Right forelimb (tissue), 1 donor: ENCODE results near the gene ABCD3.

ENCODE experiments used
- DNase-seq: peaks from one replicate; pipeline ENCODE4 v3.0.0-alpha.2; 2018

Gene ABCD3

DNA sequence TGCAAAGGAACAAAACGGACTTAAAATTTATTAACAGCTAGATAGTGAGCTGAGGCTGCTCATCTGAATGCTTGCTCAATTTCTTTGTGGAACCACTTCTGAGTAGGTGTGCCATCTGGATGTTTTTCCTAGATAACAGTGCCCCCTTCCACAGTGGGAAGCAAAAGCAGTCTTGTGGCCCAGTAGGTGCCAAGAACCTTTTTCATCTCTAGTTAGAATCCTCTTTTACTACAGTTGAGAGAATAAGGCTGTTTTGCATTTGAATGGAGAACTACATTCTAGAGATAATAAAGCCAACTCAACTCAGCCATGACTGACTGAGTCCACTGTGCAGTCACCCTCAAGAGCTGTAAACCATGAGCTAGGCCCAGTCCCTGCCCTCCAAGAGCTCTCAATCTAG lies 110.1 kb downstream of the ABCD3 start:
- no peak for DNase-seq

DNA sequence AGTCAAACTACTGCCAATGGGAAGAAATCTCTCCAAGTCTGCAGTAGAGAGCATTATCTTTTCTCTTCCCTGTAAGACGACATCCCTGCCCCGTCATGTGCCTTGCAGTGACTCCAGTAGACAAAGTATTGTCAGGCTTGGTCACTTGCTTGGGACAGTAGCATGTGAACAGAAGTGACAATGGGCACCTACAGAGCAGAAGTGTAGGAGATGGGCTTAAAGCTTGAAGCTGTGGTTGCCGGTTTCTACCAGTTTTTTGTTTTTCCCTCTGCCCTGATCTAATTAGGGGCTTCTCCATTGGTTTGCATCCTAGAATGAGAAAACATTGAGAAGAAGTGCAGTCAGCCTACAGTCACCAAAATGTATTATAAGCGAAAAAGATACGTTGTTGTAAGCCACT lies 110.6 kb downstream of the ABCD3 start:
- no peak for DNase-seq

DNA sequence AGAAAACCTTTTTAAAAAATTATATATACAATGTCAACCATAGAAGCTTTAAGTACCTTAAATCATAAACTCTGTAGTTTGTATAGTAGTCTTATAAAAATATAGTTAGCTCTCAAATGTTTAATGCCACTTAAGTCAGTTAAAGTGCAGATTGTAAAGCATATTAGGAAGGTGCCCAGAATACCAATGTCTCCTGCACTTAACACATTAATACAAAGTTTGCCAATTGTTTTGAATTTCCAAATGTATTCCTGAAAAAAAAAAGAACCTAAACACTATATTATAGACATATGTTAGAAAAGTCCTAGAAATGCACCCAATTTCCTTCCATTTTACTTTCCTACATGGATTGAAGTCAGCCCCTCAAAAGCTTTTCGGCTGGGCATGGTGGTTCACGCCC lies 111.2 kb downstream of the ABCD3 start:
- no peak for DNase-seq

DNA sequence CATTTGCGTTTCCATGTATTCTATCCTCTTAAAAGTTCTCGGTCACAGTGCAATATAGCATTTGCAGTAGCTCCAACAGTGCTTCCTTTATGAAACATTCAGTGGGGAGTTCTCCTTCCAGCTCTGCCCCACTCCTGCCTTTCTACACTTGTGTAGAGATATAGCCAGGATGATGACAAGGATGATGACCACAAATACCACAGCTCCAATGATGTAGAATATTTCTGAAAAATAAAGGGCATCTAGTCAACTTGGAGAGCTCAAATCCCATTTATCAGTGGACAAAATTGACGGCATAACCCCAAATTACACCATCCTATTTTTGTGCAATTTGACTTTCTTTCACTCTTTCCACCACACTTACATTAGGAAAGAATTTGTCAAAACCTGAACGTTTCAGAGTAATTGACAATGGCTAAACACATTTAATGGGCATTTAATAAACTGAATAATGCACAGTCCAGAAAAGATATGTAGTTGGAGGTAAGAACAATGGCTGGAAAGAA lies 112.2 kb downstream of the ABCD3 start:
- no peak for DNase-seq

DNA sequence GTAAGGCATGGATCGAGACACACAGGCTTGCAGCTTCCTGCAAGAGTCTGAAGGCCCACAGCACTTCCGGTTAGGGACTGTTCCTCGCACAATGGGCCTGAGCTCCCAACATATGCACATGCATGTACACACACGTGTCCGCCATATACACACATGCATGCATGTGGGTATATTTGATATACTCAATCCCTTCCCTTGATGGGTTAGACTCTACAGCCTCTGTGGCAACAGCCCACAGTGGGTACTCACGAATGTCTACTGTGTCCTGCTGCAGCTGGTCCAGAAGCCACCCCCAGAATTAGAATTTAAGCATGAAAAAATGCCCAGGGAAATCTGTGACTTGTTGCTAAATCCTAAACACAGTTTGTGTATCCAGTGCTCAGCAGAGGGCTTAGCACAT lies 113.5 kb downstream of the ABCD3 start:
- no peak for DNase-seq

DNA sequence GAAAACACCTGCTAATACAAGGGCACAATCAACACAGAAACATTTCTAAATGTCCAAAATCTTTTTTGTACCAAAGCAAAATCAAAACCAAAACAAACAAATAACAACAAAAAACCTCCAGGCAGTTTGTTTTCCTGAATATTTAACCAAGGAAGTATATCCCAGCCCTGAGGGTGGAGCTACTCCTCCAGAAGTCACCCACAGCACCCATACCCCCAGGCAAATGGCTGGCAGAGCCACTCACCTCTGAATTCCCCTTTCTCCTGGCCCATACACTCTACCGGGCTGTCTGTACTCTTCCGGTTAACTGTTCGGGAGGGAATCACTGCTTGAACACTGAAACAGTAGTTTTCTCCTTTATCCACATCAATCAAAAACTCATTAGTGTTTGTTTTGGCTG lies 113.9 kb downstream of the ABCD3 start:
- DNase-seq = no peak

DNA sequence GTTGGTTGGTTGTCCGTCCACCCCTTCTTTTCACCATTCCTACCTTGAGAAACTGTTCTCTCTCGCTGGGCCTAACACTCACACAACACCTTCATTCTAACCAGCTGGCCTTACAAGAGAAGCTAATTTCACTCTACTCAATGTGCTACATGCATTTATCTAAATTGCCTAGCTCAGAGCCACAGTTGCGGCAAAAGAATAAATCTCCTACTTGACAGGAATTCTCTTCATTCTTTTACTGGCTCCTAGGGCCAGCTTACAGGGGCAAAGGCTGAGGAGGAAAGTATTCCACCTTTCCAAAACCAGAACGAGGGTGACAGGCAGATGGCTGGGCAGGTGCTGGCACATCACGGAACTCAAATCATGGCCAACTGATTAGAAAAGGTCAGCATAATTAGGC lies 116.9 kb downstream of the ABCD3 start:
- DNase-seq = no peak

DNA sequence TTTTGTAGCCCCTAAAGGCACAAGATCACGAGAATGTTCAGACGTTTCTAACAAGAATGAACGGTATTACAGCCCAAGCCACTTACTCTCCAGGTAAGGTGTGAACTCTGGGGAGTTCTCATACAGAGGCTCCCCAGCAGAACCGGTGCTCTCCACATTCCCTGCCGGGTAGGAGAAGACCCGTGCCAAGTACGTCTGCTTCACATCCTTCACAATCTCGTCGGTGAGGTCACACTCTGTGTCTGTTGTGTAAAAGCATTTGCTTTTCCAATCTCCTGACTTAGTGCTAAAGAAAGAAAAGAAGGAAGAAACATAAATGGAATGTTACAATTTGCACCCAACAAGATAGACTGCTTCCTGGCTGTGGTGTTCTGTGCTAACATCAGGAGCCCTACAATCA lies 117.7 kb downstream of the ABCD3 start:
- no peak for DNase-seq

DNA sequence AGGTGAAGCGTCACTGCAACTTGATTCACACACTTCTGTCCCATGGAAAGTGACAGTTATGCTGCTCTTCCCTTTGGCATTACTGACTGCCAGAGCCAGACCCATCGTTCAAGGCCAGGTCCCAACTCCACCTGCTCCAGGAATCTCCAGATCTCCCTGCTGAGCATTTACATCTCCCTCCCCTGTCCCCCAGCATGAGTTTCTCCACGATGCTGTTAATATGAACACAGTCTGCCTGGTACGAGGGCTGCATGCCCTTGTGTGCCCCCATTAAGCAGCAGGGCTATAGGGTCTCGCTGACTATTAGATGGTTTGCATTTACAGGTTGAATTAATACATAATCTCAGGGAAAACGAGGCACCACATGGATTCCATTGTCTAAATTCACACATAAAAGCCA lies 119.1 kb downstream of the ABCD3 start:
- DNase-seq = no peak

DNA sequence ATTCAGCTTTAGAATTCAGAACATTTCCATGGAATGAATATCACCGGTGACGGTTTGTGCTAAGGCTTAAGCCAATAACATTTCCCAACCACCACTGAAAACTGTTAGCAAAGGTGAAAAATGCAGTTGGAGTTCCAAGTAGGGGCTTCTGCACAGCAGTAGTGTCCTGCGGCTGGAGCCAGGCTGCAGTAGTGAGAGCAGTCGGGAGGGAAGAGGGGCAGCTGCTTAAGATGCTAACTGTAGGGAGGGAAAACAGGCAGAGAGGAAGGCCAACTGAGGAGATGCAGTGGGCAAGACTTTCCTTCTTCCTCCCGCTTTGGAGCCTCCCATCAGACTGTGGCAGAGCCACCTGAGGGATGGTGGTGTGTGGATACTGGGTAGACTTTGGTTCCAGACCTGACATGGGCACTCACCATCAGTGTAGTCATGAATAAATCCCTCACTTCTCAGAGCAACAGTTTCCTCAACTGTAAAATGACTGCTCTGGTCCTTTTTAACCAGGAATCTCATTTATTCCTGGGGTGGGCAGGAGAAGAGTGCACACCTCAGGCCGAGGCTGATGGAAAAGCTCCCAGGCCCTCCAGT lies 120.1 kb downstream of the ABCD3 start:
- no peak for DNase-seq

DNA sequence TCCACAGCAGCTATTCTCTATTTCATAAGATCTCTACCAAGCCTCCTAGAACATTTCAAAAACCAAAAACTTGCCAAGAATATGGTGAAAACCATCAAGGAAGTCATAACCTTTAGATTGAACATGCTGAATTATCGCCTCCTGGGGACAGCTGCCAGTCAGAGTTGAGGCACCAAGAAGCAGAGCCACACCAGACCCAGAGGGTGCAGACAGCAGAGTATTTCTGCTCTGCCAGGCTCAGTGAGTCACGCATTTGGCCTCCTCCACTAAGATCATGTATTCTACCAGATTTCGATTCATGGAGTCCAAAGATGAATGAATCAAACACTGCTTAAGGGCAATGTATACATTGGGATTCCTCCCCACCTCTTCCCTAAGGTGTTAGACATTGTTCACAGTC lies 121.3 kb downstream of the ABCD3 start:
- DNase-seq = no peak

DNA sequence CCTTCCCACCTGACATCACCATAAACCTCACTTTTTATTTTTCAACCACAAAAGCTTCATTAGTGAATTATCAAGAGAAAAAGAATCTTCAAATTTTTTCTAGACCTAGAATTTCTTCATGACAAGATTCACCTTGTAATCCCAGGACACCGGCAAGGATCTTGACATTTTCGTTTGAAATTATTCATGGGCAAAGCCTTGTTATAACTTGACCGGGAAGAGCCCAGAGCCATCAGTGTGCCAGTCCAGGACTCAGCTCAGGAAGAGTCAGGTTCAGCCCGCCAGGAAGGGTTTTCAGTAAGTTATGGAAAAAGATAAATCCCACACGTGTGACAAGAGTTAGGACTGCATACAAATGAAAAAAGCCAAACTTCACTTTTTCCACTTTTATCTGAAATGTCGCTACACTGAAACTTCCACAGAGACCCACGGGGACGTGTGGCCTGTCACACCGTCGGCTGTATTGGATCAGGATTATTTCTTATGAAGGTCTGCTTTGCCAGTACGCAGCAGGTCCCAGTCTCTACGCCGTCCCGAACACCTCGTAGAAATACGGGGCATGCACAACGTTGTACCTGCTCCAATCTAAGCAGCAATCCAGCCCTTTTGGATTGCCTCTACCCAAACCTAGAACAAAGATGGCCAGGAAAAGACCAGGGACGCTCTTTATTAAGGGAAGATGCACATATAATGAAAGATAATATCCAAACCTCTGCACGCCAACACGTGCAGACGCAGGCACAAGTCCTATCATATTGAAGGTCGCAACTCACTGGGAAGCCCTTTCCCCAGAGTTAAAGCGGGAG lies 122.5 kb downstream of the ABCD3 start:
- DNase-seq = no peak

DNA sequence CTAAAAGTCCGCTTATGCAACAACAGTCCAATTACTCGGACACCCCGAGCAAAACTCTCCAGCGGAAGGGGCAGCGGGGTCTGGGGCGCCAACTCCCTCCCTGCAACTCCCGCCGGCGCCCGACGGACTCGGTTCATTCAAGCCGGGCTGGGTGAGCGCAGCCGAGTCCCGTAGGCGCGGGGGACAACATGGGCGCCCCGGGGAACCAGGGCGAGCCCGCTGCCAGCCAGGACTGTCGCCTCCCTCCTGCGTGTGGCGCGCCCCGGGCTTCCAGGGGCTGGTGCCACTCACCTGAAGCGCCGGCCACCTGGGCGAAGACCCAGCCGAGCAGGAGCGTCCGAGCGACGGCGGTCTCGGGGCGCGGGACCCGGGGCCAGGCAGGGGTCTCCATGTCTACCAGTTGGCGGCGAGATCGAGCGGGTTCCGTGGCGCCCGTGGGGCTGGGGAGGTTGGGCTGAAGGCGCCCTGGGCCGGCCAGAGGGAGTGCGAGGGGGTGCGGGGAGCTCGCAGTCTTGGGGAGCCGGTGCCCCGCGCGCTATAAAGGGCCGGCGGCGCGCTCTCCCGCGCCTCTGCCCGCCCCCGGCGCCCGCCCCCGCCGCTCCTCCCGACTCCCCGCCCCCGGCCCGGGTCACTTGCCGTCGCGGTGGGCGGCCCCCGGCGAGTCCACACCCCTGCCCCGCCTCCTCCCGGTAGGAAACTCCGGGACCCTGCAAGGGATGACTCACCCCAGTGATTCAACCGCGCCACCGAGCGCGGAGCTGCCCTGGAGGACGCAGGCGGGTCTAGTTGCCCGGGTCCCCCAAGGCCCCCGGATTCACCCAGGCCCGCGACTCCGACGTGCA lies 123.3 kb downstream of the ABCD3 start, which contains the start of gene F3:
F3 (minus strand) TSS at position 514 of the 842 bp plus-strand sequence; CDS start at position 391, 123 bp downstream.
- DNase-seq = peak; percentile 89

DNA sequence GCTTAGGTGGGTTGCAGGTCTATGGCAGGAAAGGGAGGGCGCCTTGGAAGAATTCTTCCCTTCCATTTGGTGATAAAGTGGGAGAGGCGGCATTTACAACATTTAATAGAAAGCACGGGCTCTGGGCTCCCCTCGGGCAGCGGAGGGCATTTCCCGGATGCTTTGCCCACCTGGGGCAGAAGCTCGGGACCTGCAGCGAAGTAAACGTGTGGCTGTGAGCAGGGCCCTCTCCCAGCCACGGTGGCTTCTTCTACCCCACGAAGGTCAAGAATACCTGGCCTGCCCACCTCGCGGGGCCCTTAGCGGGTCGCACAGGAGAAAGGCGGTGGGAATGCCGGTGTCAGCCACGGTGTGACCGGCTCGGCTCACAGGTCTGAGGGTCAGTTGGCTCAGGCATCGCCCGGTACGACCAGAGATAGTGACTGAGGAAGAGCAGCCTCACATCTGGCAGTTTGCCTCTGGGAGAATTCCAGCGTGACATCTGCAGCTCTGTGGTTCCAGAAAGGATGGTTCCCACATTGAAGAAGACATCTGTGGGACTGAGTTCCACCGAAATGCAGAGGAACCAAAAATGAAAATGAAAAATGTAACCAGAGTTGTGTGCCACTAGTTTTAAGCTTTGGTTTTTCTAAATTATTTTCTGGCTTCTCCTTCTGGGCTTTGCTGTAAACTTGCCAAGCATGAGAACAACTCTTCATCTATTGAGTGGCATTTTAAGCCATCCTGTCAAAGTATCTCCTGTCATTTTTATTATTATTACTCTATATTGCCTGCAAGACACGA lies 124.1 kb downstream of the ABCD3 start:
- peak; percentile 55 for DNase-seq

DNA sequence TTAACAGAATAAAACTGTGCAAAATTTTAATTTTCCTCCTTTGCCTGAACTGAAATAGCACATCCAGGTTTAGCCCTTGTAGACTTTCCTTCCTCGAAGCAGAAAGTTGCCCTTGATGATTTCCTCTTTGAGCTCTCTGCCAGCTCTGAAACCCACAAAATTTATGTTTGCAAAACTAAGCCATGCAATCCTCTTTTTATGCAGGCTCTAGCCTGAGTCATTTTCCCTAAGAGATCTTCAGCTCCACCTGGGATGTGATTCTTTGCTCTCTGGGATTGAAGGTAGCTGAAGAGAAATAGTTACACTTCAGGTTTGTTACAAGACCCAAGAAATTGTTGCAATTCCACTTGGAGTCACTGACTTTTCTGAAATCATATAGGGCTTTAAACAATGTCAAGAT lies 124.8 kb downstream of the ABCD3 start:
- no peak for DNase-seq

DNA sequence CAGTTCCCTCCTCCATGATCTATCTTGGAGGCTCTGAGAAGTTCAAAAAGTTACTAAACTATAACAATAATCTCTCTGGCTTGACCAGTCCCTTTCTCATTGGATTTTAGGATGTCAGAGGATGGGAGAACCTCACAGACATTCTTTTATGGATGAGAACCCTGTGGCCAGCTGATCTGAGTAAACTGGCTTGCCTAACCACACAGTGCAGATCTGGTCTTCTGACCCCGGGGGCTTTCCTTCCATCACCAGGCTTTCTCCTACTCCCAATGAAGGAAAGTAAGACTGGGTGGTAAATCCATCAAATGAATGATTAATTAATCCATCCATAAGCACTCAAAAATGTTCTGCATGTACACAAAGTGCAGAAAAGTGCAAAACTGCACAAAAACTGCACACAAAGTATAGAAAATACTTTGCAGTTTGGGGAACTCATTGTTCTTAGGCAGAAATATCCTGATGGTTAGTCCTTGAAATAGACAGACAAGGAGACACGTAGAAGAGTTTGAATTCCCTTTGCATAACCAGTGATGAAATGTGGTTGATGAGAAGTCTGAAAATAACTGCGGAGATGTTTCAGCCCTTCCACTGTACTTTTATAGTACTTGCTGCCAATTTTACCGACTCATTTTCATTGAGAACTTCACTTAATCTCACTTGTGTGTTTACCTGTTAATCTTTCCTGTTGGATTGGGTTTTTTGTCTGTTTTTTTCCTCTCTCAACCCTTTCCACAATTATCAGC lies 125.9 kb downstream of the ABCD3 start:
- DNase-seq = no peak

DNA sequence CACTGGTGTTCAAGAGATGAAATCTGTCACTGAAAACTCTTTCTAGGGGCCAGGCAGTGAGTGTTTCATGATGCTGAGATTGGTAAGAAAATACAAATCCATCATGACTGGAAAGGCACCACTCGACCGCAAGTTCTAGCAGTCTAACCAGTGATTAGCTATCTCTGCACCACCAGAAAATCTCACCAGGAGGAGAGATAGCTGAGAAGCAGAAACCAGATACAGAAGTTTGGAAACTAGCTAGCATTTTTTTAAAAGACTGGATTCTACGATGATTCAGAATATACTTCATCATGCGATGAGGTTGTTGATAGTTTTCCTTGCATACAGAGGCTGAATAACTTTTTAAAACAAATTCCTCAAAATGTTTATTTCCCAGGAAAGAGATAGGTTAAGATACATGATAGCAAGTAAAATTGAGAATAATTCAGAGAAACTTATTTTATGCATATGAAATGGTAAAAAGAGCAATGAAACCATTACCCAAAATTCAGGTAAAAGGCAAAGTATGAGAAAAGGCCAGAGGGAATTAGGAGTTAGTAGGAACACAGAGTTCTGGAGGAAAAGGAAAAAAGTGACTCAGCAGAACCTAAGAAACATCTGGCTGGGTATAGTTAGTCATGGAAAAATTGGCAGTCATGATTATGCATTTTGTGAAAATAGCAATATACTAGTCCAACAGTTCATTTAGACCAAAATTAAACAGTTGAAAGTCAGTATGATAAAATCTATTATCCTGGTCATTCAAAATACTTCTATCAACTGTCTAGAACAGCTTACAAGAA lies 126.7 kb downstream of the ABCD3 start:
- no peak for DNase-seq

DNA sequence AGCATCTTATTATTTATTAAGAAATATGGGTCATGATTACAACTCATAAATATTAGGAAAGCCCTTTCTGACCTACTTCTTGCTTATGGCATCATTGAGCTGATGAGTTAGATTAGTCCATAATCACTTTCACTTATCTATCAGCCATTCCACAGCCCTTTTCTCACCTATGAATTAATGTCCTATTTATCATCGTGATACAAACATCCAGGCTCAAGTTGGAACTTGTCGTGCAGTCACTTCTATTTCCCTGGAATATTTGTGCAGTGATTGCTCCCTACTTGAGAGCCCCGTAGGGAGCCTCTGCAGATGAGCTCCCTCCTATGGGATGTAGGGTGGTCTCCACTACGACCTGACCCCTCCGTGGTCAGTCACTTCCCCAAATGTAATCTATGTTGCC lies 131.5 kb downstream of the ABCD3 start:
- no peak for DNase-seq

DNA sequence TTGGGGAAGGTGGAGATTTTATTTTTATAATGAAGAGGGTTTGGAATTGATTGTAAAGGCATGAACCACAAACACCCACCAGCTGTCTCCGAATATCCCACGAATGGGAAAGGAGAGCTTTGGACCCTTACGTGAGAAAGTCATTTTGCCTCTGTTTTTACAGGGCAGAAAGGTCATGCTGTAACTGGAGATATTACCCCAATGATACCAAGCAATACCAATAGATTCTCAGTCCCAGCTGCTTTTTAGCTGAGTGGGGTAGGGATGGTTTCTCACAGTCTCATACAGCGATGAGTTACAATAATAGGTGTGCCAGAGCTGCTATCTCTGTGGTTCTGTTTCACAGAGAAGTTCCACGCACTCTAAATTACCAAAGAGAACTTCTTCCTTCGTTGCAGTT lies 132.2 kb downstream of the ABCD3 start:
- DNase-seq = no peak

DNA sequence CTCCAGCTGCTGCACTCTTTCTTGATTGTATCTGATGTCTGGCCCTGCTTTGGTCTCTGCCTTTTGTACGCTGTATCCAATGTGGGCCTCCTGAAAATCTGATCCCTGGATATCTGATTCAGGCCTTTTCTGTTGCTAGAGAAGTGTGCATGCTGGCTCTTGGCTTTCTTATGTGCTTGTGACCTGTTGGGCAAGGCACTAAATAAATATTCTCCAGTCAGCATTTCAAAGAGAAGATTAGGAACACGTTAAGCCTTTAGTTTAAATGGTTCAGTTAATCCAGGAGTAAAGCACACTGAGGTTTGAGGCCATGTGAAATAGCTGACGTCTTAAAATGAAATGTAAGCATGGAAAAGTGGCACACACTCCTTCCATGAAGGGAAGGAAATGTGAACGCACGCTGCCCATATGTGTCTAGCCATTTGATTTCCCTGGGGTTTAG lies 132.6 kb downstream of the ABCD3 start:
- DNase-seq = no peak

DNA sequence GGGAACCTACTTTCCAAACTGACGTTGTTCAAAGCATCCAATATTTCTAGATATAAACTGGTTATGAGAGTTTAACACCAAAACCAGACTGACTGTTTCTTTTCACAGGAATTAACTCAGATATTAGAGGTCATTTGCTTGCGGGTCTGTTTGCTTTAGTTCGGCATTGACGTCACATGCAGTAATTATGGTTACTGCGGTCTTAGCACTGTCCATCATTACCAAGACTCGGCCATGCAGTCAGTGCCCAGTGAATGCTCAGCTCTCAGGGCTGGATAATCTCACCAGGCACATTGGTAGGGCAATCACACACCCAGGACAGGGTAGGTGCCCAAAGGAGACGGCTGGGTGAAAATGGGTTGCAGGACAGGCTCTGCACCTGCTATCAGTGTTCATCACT lies 133.3 kb downstream of the ABCD3 start:
- no peak for DNase-seq
